ENCODE data around the gene YIPF2. TPM values are rescaled to one million over a fixed set of nuclear protein-coding genes. Genes with fewer than 3 reads are reported as not detected.

YIPF2 gene
- total and polyA plus RNA-seq, 2 of the 4 experiments (the other 2 are of a cell fraction) = 61.5 to 78.0 TPM

DNA sequence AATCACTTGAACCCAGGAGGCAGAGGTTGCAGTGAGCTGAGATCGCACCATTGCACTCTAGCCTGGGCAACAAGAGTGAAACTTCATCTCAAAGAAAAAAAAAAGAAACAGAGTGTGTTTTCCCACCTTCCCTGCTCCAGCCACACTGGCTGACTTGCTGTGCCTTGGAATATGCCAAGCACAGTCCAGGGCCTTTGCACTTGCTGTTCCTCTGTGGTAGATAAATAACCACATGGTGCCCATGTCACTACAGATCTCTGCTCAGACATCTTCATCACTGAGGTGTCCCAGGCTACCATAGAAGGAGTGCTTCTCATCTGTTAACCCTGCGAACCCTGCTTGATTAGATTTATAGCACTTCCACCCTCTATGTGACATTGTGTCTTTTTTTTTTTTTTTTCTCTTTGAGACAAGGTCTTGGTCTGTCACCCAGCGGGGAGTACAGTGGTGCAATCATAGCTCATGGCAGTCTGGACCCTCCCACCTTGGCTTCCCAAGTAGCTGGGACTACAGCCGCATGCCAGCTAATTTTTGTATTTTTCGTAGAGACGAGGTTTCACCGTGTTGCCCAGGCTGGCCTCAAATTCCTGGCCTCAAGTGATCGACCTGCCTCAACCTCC lies 42.8 kb upstream of the YIPF2 start:
- no peak overlapping the region for H4K91ac ChIP-seq (ENCODE audit: insufficient read depth, low read depth, low read length)
- peaks cover 2% of the 10 kb centered on the region; the same call in 1 of the 2 replicates for H3K36me3 ChIP-seq (ENCODE audit: control insufficient read depth, insufficient read depth, low read length)
- WGBS, 2 experiments (ENCODE audit: extremely low coverage in 2 of 2, insufficient read length in 1 of 2) = 100% methylated on average over 5 of the region's 8 CpGs; no CpG with 5 or more reads in 1 of the 2 experiments
- H3K27me3 ChIP-seq (ENCODE audit: control insufficient read depth, insufficient read depth, low read length) = no peaks in the 10 kb centered on the region
- no peak overlapping the region for H3K56ac ChIP-seq (ENCODE audit: extremely low read depth, insufficient read depth, low read length)
- H3K4me2 ChIP-seq (ENCODE audit: low read depth, low read length) = no peak overlapping the region
- no peak overlapping the region for H2AK5ac ChIP-seq (ENCODE audit: low read depth, low read length)
- no peak overlapping the region for H2BK20ac ChIP-seq (ENCODE audit: low read depth, low read length)
- no peak overlapping the region for H2BK5ac ChIP-seq (ENCODE audit: low read depth, low read length, poor library complexity, severe bottlenecking)
- dilution Hi-C loops (cut with HindIII; ENCODE audit: low sequenced_read_pairs, unreplicated experiment) = no loop called here
- no peak overlapping the region for H3K4ac ChIP-seq (ENCODE audit: low read depth, low read length)
- H3K4me3 ChIP-seq (ENCODE audit: insufficient read depth, low read depth, low read length) = no peak overlapping the region
- H4K5ac ChIP-seq (ENCODE audit: low read depth, low read length) = no peak overlapping the region
- no peak overlapping the region for H3K9ac ChIP-seq (ENCODE audit: low read depth, low read length)
- H3K23ac ChIP-seq (ENCODE audit: low read depth, low read length) = no peak overlapping the region
- peaks cover 15% of the 10 kb centered on the region for H3K9me1 ChIP-seq (ENCODE audit: insufficient read depth, low read length)
- no peak overlapping the region for H2BK120ac ChIP-seq (ENCODE audit: low read depth, low read length)
- peaks cover 3 to 59% of the 10 kb centered on the region in 2 experiments; a peak in 3 of 4 replicates for H3K79me1 ChIP-seq (ENCODE audit: low read depth in 1 of 2, low read length in 2 of 2)
- CTCF ChIA-PET = no interaction called here
- H3K14ac ChIP-seq (replicated peaks; ENCODE audit: low read depth, low read length) = no peak overlapping the region
- TF ChIP-seq, protein P1, sequence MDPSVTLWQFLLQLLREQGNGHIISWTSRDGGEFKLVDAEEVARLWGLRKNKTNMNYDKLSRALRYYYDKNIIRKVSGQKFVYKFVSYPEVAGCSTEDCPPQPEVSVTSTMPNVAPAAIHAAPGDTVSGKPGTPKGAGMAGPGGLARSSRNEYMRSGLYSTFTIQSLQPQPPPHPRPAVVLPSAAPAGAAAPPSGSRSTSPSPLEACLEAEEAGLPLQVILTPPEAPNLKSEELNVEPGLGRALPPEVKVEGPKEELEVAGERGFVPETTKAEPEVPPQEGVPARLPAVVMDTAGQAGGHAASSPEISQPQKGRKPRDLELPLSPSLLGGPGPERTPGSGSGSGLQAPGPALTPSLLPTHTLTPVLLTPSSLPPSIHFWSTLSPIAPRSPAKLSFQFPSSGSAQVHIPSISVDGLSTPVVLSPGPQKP (IDR thresholded peaks at IDR 0.05; ENCODE audit: borderline replicate concordance, low read depth, low read length) = no peak
- TF ChIP-seq RCOR1 (IDR thresholded peaks at IDR 0.05; ENCODE audit: insufficient replicate concordance, low read length) (no peak), NFE2L2 (IDR thresholded peaks at IDR 0.05; ENCODE audit: low read depth, low read length) (no peak), RAD21 (IDR thresholded peaks at IDR 0.05; ENCODE audit: low read length) (no peak), BHLHE40 (IDR thresholded peaks at IDR 0.05; ENCODE audit: low read depth, low read length) (no peak), MXI1 (IDR thresholded peaks at IDR 0.05; ENCODE audit: borderline replicate concordance, low read depth, low read length) (no peak), POLR2A (IDR thresholded peaks at IDR 0.05; ENCODE audit: low read depth, low read length) (no peak), MAFK (IDR thresholded peaks at IDR 0.05; ENCODE audit: low read depth, low read length) (no peak), CHD1 (IDR thresholded peaks at IDR 0.05; ENCODE audit: low read depth, low read length) (no peak), RFX5 (IDR thresholded peaks at IDR 0.05; ENCODE audit: low read depth, low read length) (no peak), CEBPB (IDR thresholded peaks at IDR 0.05; ENCODE audit: low read depth, low read length) (no peak), SMC3 (IDR thresholded peaks at IDR 0.05; ENCODE audit: low read depth, low read length) (no peak), MAZ (IDR thresholded peaks at IDR 0.05; ENCODE audit: borderline replicate concordance, low read depth, low read length) (no peak), FOS (IDR thresholded peaks at IDR 0.05; ENCODE audit: low read depth, low read length) (no peak)
- TF ChIP-seq, protein P2, sequence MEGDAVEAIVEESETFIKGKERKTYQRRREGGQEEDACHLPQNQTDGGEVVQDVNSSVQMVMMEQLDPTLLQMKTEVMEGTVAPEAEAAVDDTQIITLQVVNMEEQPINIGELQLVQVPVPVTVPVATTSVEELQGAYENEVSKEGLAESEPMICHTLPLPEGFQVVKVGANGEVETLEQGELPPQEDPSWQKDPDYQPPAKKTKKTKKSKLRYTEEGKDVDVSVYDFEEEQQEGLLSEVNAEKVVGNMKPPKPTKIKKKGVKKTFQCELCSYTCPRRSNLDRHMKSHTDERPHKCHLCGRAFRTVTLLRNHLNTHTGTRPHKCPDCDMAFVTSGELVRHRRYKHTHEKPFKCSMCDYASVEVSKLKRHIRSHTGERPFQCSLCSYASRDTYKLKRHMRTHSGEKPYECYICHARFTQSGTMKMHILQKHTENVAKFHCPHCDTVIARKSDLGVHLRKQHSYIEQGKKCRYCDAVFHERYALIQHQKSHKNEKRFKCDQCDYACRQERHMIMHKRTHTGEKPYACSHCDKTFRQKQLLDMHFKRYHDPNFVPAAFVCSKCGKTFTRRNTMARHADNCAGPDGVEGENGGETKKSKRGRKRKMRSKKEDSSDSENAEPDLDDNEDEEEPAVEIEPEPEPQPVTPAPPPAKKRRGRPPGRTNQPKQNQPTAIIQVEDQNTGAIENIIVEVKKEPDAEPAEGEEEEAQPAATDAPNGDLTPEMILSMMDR (conservative IDR thresholded peaks at IDR 0.05; ENCODE audit: low read depth, low read length) = no peak
- TF ChIP-seq, protein P3, sequence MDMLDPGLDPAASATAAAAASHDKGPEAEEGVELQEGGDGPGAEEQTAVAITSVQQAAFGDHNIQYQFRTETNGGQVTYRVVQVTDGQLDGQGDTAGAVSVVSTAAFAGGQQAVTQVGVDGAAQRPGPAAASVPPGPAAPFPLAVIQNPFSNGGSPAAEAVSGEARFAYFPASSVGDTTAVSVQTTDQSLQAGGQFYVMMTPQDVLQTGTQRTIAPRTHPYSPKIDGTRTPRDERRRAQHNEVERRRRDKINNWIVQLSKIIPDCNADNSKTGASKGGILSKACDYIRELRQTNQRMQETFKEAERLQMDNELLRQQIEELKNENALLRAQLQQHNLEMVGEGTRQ (IDR thresholded peaks at IDR 0.05; ENCODE audit: low read depth, low read length) = no peak
- no TSS peak for BruUV-seq (replicated peaks)
- ATAC-seq (ENCODE audit: low read depth) (no peak), DNase-seq (no peak)
- intact Hi-C loops (cut with micrococcal nuclease) = no loop called here
- H2BK15ac ChIP-seq (ENCODE audit: low read depth, low read length) = no peak overlapping the region
- POLR2A ChIA-PET (ENCODE audit: unreplicated experiment) = no interaction called here
- H4K20me1 ChIP-seq (ENCODE audit: insufficient read depth, low read length) = peaks cover 88% of the 10 kb centered on the region
- no peak overlapping the region for H3K18ac ChIP-seq (ENCODE audit: low read depth, low read length)
- H2AK9ac ChIP-seq (replicated peaks; ENCODE audit: low read depth, low read length, poor library complexity) = no peak overlapping the region
- H3K4me1 ChIP-seq (ENCODE audit: control insufficient read depth, insufficient read depth, low read length) = peaks cover 8% of the 10 kb centered on the region
- in situ Hi-C loops (cut with MboI; ENCODE audit: low sequenced_read_pairs) = no loop called here
- no peak overlapping the region for H4K8ac ChIP-seq (ENCODE audit: low read depth in 2 of 2, low read length in 2 of 2)
- no peaks in the 10 kb centered on the region for H3K9me3 ChIP-seq (ENCODE audit: control insufficient read depth, insufficient read depth, low read length)
- H2AFZ ChIP-seq (replicated peaks; ENCODE audit: low read length, poor library complexity) = no peak overlapping the region
- no peak overlapping the region for H3K27ac ChIP-seq (ENCODE audit: insufficient read depth, low read length)
